Prostate gland (tissue), 2 donors: ENCODE measurements around the gene ZBED1.
"Not testable (repeated sequence)": the region's sequence is repeated elsewhere in the genome, so short reads cannot be mapped to it uniquely, and the experiment has no call there.

Source experiments
- POLR2A ChIP-seq: fragments of 450-650 bp; IDR thresholded peaks from one replicate; pipeline ENCODE4 v1.6.1; 2016; ENCODE audit warnings: antibody characterized with exemption, mild to moderate bottlenecking
- POLR2AphosphoS5 ChIP-seq: sonication (generic); formaldehyde crosslinking; IDR thresholded peaks from one replicate; pipeline ENCODE4 v1.6.1; 2017; ENCODE audit warnings: antibody characterized with exemption
- TF ChIP-seq, protein P1 (sequence below), 4 experiments: fragments of 200-600 bp in 2 of 4; fragments of 450-650 bp in 2 of 4; sonication (generic) in 2 of 4; IDR thresholded peaks; 1 replicate in 3 of 4; 2 replicates in 1 of 4; pipeline ENCODE4 v1.5.1; 2016 to 2019; ENCODE audit warnings: antibody characterized with exemption in 4 of 4, mild to moderate bottlenecking in 2 of 4, moderate library complexity in 2 of 4

DNA sequence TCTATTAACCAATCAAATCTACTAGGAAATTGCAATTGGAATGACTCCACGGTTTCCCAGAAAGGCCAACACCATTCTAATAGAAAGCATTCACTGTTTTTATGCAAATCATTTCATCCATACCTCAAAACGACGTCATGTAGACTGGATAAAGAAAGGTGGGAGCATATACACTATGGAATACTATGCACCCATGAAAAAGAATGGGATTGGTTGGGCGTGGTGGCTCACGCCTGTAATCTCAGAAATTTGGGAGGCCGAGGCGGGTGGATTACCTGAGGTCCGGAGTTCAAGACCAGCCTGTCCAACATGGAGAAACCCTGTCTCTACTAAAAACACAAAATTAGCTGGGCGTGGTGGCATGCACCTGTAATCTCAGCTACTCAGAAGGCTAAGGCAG is 46.2 kb downstream of the ZBED1 start:
- not testable (repeated sequence) for TF ChIP-seq POLR2A, POLR2AphosphoS5
- TF ChIP-seq, protein P1, sequence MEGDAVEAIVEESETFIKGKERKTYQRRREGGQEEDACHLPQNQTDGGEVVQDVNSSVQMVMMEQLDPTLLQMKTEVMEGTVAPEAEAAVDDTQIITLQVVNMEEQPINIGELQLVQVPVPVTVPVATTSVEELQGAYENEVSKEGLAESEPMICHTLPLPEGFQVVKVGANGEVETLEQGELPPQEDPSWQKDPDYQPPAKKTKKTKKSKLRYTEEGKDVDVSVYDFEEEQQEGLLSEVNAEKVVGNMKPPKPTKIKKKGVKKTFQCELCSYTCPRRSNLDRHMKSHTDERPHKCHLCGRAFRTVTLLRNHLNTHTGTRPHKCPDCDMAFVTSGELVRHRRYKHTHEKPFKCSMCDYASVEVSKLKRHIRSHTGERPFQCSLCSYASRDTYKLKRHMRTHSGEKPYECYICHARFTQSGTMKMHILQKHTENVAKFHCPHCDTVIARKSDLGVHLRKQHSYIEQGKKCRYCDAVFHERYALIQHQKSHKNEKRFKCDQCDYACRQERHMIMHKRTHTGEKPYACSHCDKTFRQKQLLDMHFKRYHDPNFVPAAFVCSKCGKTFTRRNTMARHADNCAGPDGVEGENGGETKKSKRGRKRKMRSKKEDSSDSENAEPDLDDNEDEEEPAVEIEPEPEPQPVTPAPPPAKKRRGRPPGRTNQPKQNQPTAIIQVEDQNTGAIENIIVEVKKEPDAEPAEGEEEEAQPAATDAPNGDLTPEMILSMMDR (IDR thresholded peaks at IDR 0.05) = not testable (repeated sequence)
